Adrenal gland (tissue), 12 donors: Measurements from ENCODE around the gene CYBA. TPM values are rescaled to one million over a fixed set of nuclear protein-coding genes. Genes with fewer than 3 reads are reported as not detected.

Experiments
- DNase-seq, 7 donors: peaks; one replicate each; pipeline ENCODE4 v3.0.0-alpha.2; 2019 to 2020
- H3K27ac ChIP-seq, 5 donors: fragments of 200-600 bp; sonication (generic) in 4 of 5; 1 replicate in 3 of 5; 2 replicates in 2 of 5; pipeline versions ENCODE4 v1.5.1 to v1.8.0; 2016 to 2020; ENCODE audit warnings: mild to moderate bottlenecking in 1 of 5
- H3K27me3 ChIP-seq: fragments of 200-600 bp; 2 replicates; pipeline ENCODE4 v1.8.0; 2021
- H3K36me3 ChIP-seq, 2 donors: fragments of 200-600 bp; replicated peaks in 1 of 2; 1 replicate in 1 of 2; 2 replicates in 1 of 2; pipeline versions ENCODE4 v1.5.1 to v1.8.0; 2018 to 2022
- H3K4me1 ChIP-seq, 2 donors: fragments of 200-600 bp; replicated peaks in 1 of 2; 1 replicate in 1 of 2; 2 replicates in 1 of 2; pipeline versions ENCODE4 v1.5.1 to v1.8.0; 2018 to 2021
- H3K4me3 ChIP-seq, 4 donors: fragments of 200-600 bp; sonication (generic) in 3 of 4; one replicate each; pipeline ENCODE4 v1.5.1; 2016 to 2018
- H3K9me3 ChIP-seq, 3 donors: fragments of 200-600 bp; sonication (generic) in 1 of 3; replicated peaks in 1 of 3; 1 replicate in 2 of 3; 2 replicates in 1 of 3; pipeline versions ENCODE4 v1.5.1 to v1.8.0; 2016 to 2021
- POLR2A ChIP-seq, 2 donors: fragments of 450-650 bp; IDR thresholded peaks; one replicate each; pipeline ENCODE4 v1.6.1; 2017; ENCODE audit warnings: antibody characterized with exemption in 2 of 2, mild to moderate bottlenecking in 2 of 2, moderate library complexity in 1 of 2
- WGBS, 4 donors: extraction: QIAGEN DNeasy Blood & Tissue Kit in 2 of 4; methylation state at CpG; one replicate each; pipeline versions ENCODE4 v1.1.5 to v1.1.7; 2013 to 2017; 5-methylcytosine and 5-hydroxymethylcytosine counted together
- intact Hi-C, 2 donors: fragments of 100-400 bp; cut with DNase I; formaldehyde crosslinking; loops; one replicate each; pipeline versions ENCODE4 v1.14.1 to v1.15.0; 2022 to 2023
- polyA plus RNA-seq, 3 donors: library from polyadenylated mRNA; stranded (reverse); fragments of 200-250 nt in 2 of 3; fragments of 350-450 nt in 1 of 3; fragmentation: Illumina TruSeq in 1 of 3; extraction: RNeasy Lipid Tissue Mini Kit (QIAGEN cat#74804) in 1 of 3; gene quantifications; one replicate each; pipeline ENCODE4 v1.2.3, GENCODE V29; 2013 to 2014
- total RNA-seq, 9 donors: library from RNA; depleted of rRNA in 4 of 9; stranded (reverse); fragments of >200 nt in 4 of 9; fragments of 120-200 nt in 1 of 9; fragmentation: NEBNext Ultra II Directional in 1 of 9; extraction: Animal tissue kit (Norgen Biotek cat#: 25700) in 1 of 9; gene quantifications; one replicate each; pipeline versions ENCODE4 v1.1.0 to v1.2.4, GENCODE V29; 2013 to 2023
- TF ChIP-seq, protein P1 (sequence below), 6 experiments: fragments of 450-650 bp in 4 of 6; fragments of 200-600 bp in 2 of 6; sonication (generic) in 1 of 6; IDR thresholded peaks; 1 replicate in 5 of 6; 2 replicates in 1 of 6; pipeline versions ENCODE4 v1.5.1 to v1.8.0; 2016 to 2021; ENCODE audit warnings: antibody characterized with exemption in 6 of 6, mild to moderate bottlenecking in 2 of 6, moderate library complexity in 1 of 6
- donor health status: healthy with polysubstance abuse.
- donor health status: Bipolar disorder and iron deficiency.
- donor health status: DM: yes; HTN: yes; CAD: no.
- donor health status: DM: no; HTN: no; CAD: no.
- donor health status: DM: no; HTN: no; CAD: no.
- donor health status: DM: yes; HTN: yes; CAD: no.

The CYBA gene
- total and polyA plus RNA-seq, 12 donors: 19.6 to 374 (median 155) TPM

GRCh38 chr16:88686062-88686438 lies 35.2 kb upstream of the CYBA start:
- H3K9me3 ChIP-seq: no peaks in the 10 kb centered on the region
- 0 to 1% (median 1%) methylated on average over 8 to 25 of the region's 25 CpGs for WGBS, 4 donors
- H3K27me3 ChIP-seq: peaks cover 20% of the 10 kb centered on the region
- peak overlapping the region in 2 of 4 donors; percentile 51 to 54 for H3K4me3 ChIP-seq
- TF ChIP-seq POLR2A (IDR thresholded peaks at IDR 0.05): no peak
- TF ChIP-seq, protein P1, sequence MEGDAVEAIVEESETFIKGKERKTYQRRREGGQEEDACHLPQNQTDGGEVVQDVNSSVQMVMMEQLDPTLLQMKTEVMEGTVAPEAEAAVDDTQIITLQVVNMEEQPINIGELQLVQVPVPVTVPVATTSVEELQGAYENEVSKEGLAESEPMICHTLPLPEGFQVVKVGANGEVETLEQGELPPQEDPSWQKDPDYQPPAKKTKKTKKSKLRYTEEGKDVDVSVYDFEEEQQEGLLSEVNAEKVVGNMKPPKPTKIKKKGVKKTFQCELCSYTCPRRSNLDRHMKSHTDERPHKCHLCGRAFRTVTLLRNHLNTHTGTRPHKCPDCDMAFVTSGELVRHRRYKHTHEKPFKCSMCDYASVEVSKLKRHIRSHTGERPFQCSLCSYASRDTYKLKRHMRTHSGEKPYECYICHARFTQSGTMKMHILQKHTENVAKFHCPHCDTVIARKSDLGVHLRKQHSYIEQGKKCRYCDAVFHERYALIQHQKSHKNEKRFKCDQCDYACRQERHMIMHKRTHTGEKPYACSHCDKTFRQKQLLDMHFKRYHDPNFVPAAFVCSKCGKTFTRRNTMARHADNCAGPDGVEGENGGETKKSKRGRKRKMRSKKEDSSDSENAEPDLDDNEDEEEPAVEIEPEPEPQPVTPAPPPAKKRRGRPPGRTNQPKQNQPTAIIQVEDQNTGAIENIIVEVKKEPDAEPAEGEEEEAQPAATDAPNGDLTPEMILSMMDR (IDR thresholded peaks at IDR 0.05): no peak
- intact Hi-C loops: loop anchor here in 1 of 2 donors (2.0 kb wide), 1 partner anchor 25 kb away; no protein-coding TSS in a partner anchor
- H3K27ac ChIP-seq: peak overlapping the region in 1 of 5 donors; percentile 18
- H3K36me3 ChIP-seq: no peaks in the 10 kb centered on the region
- no peak for DNase-seq
- H3K4me1 ChIP-seq: peaks cover 13 to 26% of the 10 kb centered on the region in 2 donors

- H3K4me1 ChIP-seq: peaks cover 13 to 26% of the 10 kb centered on the region in 2 donors
- 2 to 8% (median 5%) methylated on average over 7 to 33 of the region's 33 CpGs for WGBS, 4 donors
- H3K27ac ChIP-seq: peak overlapping the region in 1 of 5 donors; percentile 17
- no peaks in the 10 kb centered on the region for H3K36me3 ChIP-seq
- no peaks in the 10 kb centered on the region for H3K9me3 ChIP-seq
- peaks cover 20% of the 10 kb centered on the region for H3K27me3 ChIP-seq
- peak in 5 of 7 donors; percentile 52 to 75 (median 67) for DNase-seq
- TF ChIP-seq POLR2A (IDR thresholded peaks at IDR 0.05): no peak
- TF ChIP-seq, protein P1 (IDR thresholded peaks at IDR 0.05): peak; percentile 39 to 65 (median 56)
- H3K4me3 ChIP-seq: peak overlapping the region in 2 of 4 donors; percentile 51 to 54
- intact Hi-C loops: loop anchor here in 1 of 2 donors (2.0 kb wide), 1 partner anchor 25 kb away; no protein-coding TSS in a partner anchor
These were observed 34.6 kb upstream of the CYBA start for GRCh38 chr16:88685156-88686061.

DNA sequence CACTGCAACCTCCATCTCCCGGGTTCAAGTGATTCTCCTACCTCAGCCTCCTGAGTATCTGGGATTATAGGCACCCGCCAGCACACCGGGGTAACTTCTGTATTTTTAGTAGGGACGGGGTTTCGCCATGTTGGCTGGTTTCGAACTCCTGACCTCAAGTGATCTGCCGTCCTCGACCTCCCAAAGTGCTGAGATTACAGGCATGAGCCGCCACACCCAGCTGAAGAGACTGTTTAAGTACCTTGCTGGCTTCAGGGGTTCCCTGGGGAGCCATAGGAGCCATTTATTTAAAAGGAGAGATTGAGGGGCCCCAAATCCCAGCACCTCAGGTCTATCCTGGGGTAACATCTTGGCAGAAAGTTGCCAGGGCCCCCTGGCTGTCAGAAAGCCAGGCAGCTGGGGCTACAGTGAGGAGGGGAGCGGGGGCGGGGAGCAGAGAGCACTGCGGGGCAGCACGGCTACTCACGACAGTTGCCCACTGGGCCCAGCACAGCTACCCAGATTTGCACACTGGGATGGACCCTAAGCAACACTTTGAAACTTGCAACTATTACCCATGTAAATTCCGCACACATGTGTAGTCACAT lies 33.8 kb upstream of the CYBA start:
- peak overlapping the region in 1 of 5 donors; percentile 17 for H3K27ac ChIP-seq
- 43 to 74% (median 56%) methylated on average over 5 to 15 of the region's 15 CpGs for WGBS, 4 donors
- no peaks in the 10 kb centered on the region for H3K9me3 ChIP-seq
- TF ChIP-seq, protein P1 (IDR thresholded peaks at IDR 0.05): no peak
- TF ChIP-seq POLR2A (IDR thresholded peaks at IDR 0.05): no peak
- no peak overlapping the region for H3K4me3 ChIP-seq
- peaks cover 20% of the 10 kb centered on the region for H3K27me3 ChIP-seq
- intact Hi-C loops: no loop called here
- DNase-seq: no peak
- H3K36me3 ChIP-seq: no peaks in the 10 kb centered on the region
- H3K4me1 ChIP-seq: peaks cover 13 to 26% of the 10 kb centered on the region in 2 donors
